ENCODE results near the gene ERCC6L2.

- no peak for TF ChIP-seq POLR2A (IDR thresholded peaks at IDR 0.05)
- TF ChIP-seq, protein P1, sequence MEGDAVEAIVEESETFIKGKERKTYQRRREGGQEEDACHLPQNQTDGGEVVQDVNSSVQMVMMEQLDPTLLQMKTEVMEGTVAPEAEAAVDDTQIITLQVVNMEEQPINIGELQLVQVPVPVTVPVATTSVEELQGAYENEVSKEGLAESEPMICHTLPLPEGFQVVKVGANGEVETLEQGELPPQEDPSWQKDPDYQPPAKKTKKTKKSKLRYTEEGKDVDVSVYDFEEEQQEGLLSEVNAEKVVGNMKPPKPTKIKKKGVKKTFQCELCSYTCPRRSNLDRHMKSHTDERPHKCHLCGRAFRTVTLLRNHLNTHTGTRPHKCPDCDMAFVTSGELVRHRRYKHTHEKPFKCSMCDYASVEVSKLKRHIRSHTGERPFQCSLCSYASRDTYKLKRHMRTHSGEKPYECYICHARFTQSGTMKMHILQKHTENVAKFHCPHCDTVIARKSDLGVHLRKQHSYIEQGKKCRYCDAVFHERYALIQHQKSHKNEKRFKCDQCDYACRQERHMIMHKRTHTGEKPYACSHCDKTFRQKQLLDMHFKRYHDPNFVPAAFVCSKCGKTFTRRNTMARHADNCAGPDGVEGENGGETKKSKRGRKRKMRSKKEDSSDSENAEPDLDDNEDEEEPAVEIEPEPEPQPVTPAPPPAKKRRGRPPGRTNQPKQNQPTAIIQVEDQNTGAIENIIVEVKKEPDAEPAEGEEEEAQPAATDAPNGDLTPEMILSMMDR (IDR thresholded peaks at IDR 0.05) = no peak
Measured at GRCh38 chr9:96009223-96009602, 133.7 kb downstream of the ERCC6L2 start.

All from tibial nerve (tissue), 3 donors.